Heart right ventricle (tissue), 16 donors: ENCODE measurements around the gene BICRA. TPM values are rescaled to one million over a fixed set of nuclear protein-coding genes. Genes with fewer than 3 reads are reported as not detected.
A peak's percentile ranks its signal among the peaks of the same experiment; 100 is the strongest.

ENCODE experiments used
- ATAC-seq, 8 donors: fragments of 200-7000 bp; cut with Tn5 transposase; one replicate each; pipeline ENCODE4 v1.9.1; 2020; ENCODE audit warnings: mild to moderate bottlenecking in 8 of 8, moderate library complexity in 8 of 8, moderate number of reproducible peaks in 1 of 8
- DNase-seq, 2 donors: peaks; one replicate each; pipeline ENCODE4 v3.0.0-alpha.2; 2020
- H3K27ac ChIP-seq, 10 donors: fragments of 200-600 bp; sonication (generic) in 2 of 10; one replicate each; pipeline versions ENCODE4 v1.5.0 to v1.8.0; 2020 to 2022; ENCODE audit warnings: mild to moderate bottlenecking in 3 of 10
- H3K27me3 ChIP-seq, 7 donors: fragments of 200-600 bp; one replicate each; pipeline ENCODE4 v1.8.0; 2021 to 2022; ENCODE audit warnings: mild to moderate bottlenecking in 2 of 7
- H3K36me3 ChIP-seq, 9 donors: fragments of 200-600 bp; sonication (generic) in 1 of 9; one replicate each; pipeline versions ENCODE4 v1.5.0 to v1.8.0; 2020 to 2022; ENCODE audit warnings: mild to moderate bottlenecking in 2 of 9
- H3K4me1 ChIP-seq, 9 donors: fragments of 200-600 bp; sonication (generic) in 1 of 9; one replicate each; pipeline versions ENCODE4 v1.5.0 to v1.8.0; 2020 to 2022; ENCODE audit warnings: mild to moderate bottlenecking in 4 of 9
- H3K4me3 ChIP-seq, 10 donors: fragments of 200-600 bp; sonication (generic) in 2 of 10; one replicate each; pipeline versions ENCODE4 v1.5.0 to v1.8.0; 2020 to 2022; ENCODE audit warnings: mild to moderate bottlenecking in 7 of 10, moderate library complexity in 2 of 10
- H3K9me3 ChIP-seq, 11 donors: fragments of 200-600 bp in 10 of 11; sonication (generic) in 2 of 11; one replicate each; pipeline versions ENCODE4 v1.5.0 to v1.8.0; 2013 to 2022; ENCODE audit warnings: mild to moderate bottlenecking in 2 of 11, control low read depth in 1 of 11, moderate library complexity in 1 of 11
- WGBS, 2 donors: extraction: QIAGEN DNeasy Blood & Tissue Kit; methylation state at CpG; one replicate each; pipeline ENCODE4 v1.1.7; 2013; ENCODE audit warnings: inconsistent platforms in 1 of 2; 5-methylcytosine and 5-hydroxymethylcytosine counted together
- intact Hi-C, 10 donors: fragments of 100-400 bp; cut with DNase I; formaldehyde crosslinking; loops; one replicate each; pipeline versions ENCODE4 v1.11.1 to v1.14.2; 2022
- polyA plus RNA-seq, 2 donors: library from polyadenylated mRNA; stranded (reverse); fragments of 200-250 nt; gene quantifications; one replicate each; pipeline ENCODE4 v1.2.3, GENCODE V29; 2013
- total RNA-seq, 10 donors: library from RNA; stranded (reverse); fragmentation: NEBNext Ultra II Directional in 3 of 10; extraction: Animal tissue kit (Norgen Biotek cat#: 25700) in 3 of 10; gene quantifications; one replicate each; pipeline versions ENCODE4 v1.2.1 to v1.2.4, GENCODE V29; 2021 to 2023
- TF ChIP-seq, protein P1 (sequence below), 9 donors: fragments of 200-600 bp; sonication (generic) in 2 of 9; IDR thresholded peaks; one replicate each; pipeline versions ENCODE4 v1.5.0 to v1.8.0; 2021 to 2022; ENCODE audit warnings: antibody characterized with exemption in 9 of 9, mild to moderate bottlenecking in 5 of 9, moderate library complexity in 1 of 9
- donor health status: Arrhythmogenic right ventricular cardiomyopathy.
- donor health status: ischemic (EF 13 %, LVEDD 7.1; RV severe dilation, severe dysfunction).
- donor health status: healthy with polysubstance abuse.
- donor health status: DM: no; HTN: yes; CAD: no.
- donor health status: DM: no; HTN: no; CAD: no.
- donor health status: ischemic (EF 25% LVEDD 6.9; RV normal size, moderate dysfunction).
- donor health status: ischemic (EF 25% LVEDD 5.7; RV mildly dilated, moderate dysfunction).
- donor health status: healthy.
- donor health status: DM: yes; HTN: yes; CAD: no.
- donor health status: Ischemic cardiomyopathy.
- donor health status: ischemic (EF 35%, LVEDD 5.7; RV mildly dilated, moderate dysfunction).
- donor health status: nonischemic (EF 11% LVEDD 7.7; RV severe dilation, severe dysfunction).
- donor health status: DM: yes; HTN: yes; CAD: no.
- donor health status: PGD.
- donor health status: ischemic (EF 29% LVEDD 5.4; RV normal size, mild dysfunction).
- donor health status: nonischemic (EF 23%, LVEDD 6.1; RV moderate dilation, normal function).

The BICRA gene
- total and polyA plus RNA-seq, 12 donors, result 2.8 to 13.2 (median 8.9) TPM

DNA sequence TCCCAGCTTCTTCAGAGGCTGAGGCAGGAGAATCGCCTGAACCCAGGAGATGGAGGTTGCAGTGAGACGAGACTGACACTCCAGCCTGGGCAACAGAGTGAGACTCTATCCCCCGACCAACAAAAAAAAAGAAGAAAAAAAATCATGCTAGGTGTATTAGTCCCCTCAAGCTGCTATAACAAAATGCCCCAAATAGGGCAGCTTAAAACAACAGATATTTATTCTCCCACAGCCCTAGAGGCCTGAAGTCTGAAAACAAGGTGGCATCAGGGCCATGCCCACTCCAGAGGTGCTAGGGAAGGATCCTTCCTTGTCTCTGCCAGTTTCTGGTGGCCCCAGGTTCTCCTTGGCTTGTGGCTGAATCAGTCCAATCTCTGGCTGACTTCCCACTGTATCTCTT, 95.7 kb downstream of the BICRA start:
- peaks cover 0 to 5% (median 0%) of the 10 kb centered on the region in 7 donors for H3K27me3 ChIP-seq
- ATAC-seq (no peak), DNase-seq (no peak)
- 98 to 99% methylated on average over 3 of the region's 3 CpGs for WGBS, 2 donors
- no peaks in the 10 kb centered on the region for H3K4me1 ChIP-seq
- H3K27ac ChIP-seq, result no peak overlapping the region
- intact Hi-C loops, result loop anchor here in 4 of 10 donors (5.0 to 10.0 kb wide), 4 partner anchors 83 to 420 kb away; no protein-coding TSS in a partner anchor
- TF ChIP-seq, protein P1, sequence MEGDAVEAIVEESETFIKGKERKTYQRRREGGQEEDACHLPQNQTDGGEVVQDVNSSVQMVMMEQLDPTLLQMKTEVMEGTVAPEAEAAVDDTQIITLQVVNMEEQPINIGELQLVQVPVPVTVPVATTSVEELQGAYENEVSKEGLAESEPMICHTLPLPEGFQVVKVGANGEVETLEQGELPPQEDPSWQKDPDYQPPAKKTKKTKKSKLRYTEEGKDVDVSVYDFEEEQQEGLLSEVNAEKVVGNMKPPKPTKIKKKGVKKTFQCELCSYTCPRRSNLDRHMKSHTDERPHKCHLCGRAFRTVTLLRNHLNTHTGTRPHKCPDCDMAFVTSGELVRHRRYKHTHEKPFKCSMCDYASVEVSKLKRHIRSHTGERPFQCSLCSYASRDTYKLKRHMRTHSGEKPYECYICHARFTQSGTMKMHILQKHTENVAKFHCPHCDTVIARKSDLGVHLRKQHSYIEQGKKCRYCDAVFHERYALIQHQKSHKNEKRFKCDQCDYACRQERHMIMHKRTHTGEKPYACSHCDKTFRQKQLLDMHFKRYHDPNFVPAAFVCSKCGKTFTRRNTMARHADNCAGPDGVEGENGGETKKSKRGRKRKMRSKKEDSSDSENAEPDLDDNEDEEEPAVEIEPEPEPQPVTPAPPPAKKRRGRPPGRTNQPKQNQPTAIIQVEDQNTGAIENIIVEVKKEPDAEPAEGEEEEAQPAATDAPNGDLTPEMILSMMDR (IDR thresholded peaks at IDR 0.05), result no peak
- no peak overlapping the region for H3K4me3 ChIP-seq
- H3K9me3 ChIP-seq, result no peaks in the 10 kb centered on the region
- H3K36me3 ChIP-seq, result peaks cover 3 to 43% (median 23%) of the 10 kb centered on the region in 9 donors

DNA sequence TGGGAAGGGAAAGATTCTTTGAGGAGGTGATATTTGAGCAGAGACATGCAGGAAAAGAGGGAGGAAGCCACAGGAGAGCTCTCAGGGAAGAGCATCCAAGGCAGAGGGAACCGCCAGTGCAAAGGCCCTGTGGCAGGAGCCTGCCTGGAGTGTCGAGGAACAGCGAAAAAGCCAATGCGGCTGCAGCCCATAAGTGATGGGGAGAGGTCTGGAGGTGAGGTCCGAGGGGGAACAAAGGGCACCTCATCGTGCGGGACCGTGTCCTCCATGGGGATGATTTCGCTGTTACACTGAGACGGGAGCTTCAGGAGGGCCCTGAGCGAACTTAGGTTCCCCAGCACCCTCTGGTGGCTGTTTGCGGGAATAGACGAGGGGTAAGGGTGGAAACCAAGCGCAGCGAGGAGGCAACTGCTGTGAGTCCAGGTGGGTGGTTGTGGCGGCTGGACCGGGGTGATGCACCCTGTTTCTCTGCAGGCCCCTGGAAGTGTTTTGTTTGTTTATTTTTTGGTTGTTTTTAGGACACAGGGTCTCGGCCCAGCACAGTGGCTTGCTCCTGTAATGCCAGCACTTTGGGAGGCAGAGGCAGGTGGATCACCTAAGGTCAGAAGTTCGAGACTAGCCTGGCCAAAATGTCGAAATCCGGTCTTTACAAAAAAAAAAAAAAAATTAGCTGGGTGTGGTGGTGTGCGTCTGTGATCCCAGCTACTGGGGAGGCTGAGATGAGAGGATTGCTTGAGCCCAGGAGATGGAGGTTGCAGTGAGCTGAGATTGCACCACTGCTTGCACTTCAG, 98.4 kb downstream of the BICRA start:
- H3K4me1 ChIP-seq, result no peaks in the 10 kb centered on the region
- ATAC-seq (peak; percentile 61 to 87 (median 82)), DNase-seq (peak; percentile 58 to 68)
- 20 to 21% methylated on average over 22 of the region's 22 CpGs for WGBS, 2 donors
- peaks cover 0 to 12% (median 0%) of the 10 kb centered on the region in 7 donors for H3K27me3 ChIP-seq
- TF ChIP-seq, protein P1 (IDR thresholded peaks at IDR 0.05), result peak; percentile 52 to 84 (median 77)
- no peak overlapping the region for H3K4me3 ChIP-seq
- no peak overlapping the region for H3K27ac ChIP-seq
- intact Hi-C loops, result loop anchor here in 5 of 10 donors (1.0 to 10.0 kb wide), 5 partner anchors 80 to 423 kb away; no protein-coding TSS in a partner anchor
- no peaks in the 10 kb centered on the region for H3K9me3 ChIP-seq
- peaks cover 0 to 16% (median 5%) of the 10 kb centered on the region in 9 donors for H3K36me3 ChIP-seq

DNA sequence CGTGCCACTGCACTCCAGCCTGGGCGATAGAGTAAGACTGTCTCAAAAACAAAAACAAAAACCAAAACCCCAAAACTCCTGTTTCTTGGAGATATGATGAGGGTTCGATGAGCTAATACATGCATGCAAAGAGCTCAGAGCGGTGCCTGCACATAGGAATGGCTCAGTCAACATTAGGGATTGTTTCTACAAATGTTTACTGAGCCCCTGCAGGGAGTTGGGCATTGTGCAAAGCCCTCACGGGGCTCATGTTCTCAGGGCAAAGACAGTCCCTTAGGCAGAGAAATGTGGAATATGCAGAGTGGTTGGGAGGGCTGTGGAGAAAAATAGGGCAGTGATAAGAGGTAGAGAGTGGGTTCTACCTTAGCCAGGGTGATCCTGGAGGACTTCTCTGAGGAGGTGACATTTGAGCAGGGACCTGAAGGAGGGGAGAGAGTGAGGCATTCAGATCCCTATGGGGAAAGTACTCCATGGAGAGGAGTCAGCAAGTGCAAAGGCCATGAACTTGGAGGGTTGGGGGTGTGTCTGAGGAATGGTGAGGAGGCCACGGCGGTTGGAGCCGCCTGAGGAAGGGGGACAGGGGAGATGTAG, 102.8 kb downstream of the BICRA start:
- peaks cover 0 to 15% (median 0%) of the 10 kb centered on the region in 11 donors for H3K9me3 ChIP-seq
- no peak for ATAC-seq
- H3K4me1 ChIP-seq, result peaks cover 7 to 33% (median 18%) of the 10 kb centered on the region in 9 donors
- TF ChIP-seq, protein P1 (IDR thresholded peaks at IDR 0.05), result no peak
- intact Hi-C loops, result loop anchor here in 8 of 10 donors (2.0 to 5.0 kb wide), 7 partner anchors 17 to 81 kb away; partner anchors contain the start of gene NOP53 (in 1 of the 8)
- no peak overlapping the region for H3K4me3 ChIP-seq
- no peak overlapping the region for H3K27ac ChIP-seq
- H3K36me3 ChIP-seq, result peaks cover 0 to 16% (median 3%) of the 10 kb centered on the region in 9 donors
- no peak for DNase-seq
- WGBS, 2 donors, result 85 to 87% methylated on average over 8 of the region's 8 CpGs
- peaks cover 0 to 34% (median 4%) of the 10 kb centered on the region in 7 donors for H3K27me3 ChIP-seq
